Large intestine (tissue), 3 donors: Measurements from ENCODE around the gene REG1A. TPM values are rescaled to one million over a fixed set of nuclear protein-coding genes. Genes with fewer than 3 reads are reported as not detected.

Experiments used
- DNase-seq, 2 donors: peaks; one replicate each; pipeline versions ENCODE4 v3.0.0 to v3.0.0-alpha.2; 2013
- H3K27ac ChIP-seq: one replicate; pipeline ENCODE4 v1.5.1; 2013; ENCODE audit warnings: low read length
- H3K27me3 ChIP-seq: 2 replicates; pipeline ENCODE4 v1.6.1; 2013; ENCODE audit warnings: low read length; ENCODE audit not compliant: control insufficient read depth, insufficient read depth
- H3K36me3 ChIP-seq: 2 replicates; pipeline ENCODE4 v1.6.1; 2013; ENCODE audit warnings: low read length; ENCODE audit not compliant: control insufficient read depth, insufficient read depth
- H3K4me1 ChIP-seq: one replicate; pipeline ENCODE4 v1.6.1; 2013; ENCODE audit warnings: low read length; ENCODE audit not compliant: control insufficient read depth, insufficient read depth
- H3K4me3 ChIP-seq: one replicate; pipeline ENCODE4 v1.5.1; 2013; ENCODE audit warnings: low read length
- H3K9me3 ChIP-seq: one replicate; pipeline ENCODE4 v1.6.1; 2013; ENCODE audit warnings: mild to moderate bottlenecking, low read depth, low read length, moderate library complexity; ENCODE audit not compliant: control insufficient read depth
- WGBS: methylation state at CpG from one replicate; pipeline ENCODE4 v1.1.5; 2013; ENCODE audit warnings: low lambda C conversion rate; ENCODE audit not compliant: insufficient coverage; 5-methylcytosine and 5-hydroxymethylcytosine counted together
- polyA plus RNA-seq: library from polyadenylated mRNA; unstranded; fragments of 120-200 nt; gene quantifications from one replicate; pipeline ENCODE4 v1.2.1, GENCODE V29; 2013

REG1A gene
- polyA plus RNA-seq, 1 donor, result 2.5 TPM

GRCh38 chr2:79162801-79163200 is 42.5 kb downstream of the REG1A start:
- Histone ChIP-seq H3K4me1 (no peaks in the 10 kb centered on the region), H3K36me3 (no peaks in the 10 kb centered on the region), H3K4me3 (no peak overlapping the region), H3K27me3 (no peaks in the 10 kb centered on the region), H3K27ac (no peak overlapping the region), H3K9me3 (no peaks in the 10 kb centered on the region)
- no peak for DNase-seq
- 71% methylated on average over 1 of the region's 1 CpG for WGBS

GRCh38 chr2:79171348-79171958 is 51.2 kb downstream of the REG1A start:
- no peak overlapping the region for H3K27ac ChIP-seq
- peaks cover 4% of the 10 kb centered on the region for H3K9me3 ChIP-seq
- WGBS, result no CpG with 5 or more reads among the region's 2 CpGs
- H3K36me3 ChIP-seq, result no peaks in the 10 kb centered on the region
- no peak overlapping the region for H3K4me3 ChIP-seq
- H3K27me3 ChIP-seq, result no peaks in the 10 kb centered on the region
- no peaks in the 10 kb centered on the region for H3K4me1 ChIP-seq
- DNase-seq, result no peak

Other genes with a start within 250 kb of the REG1A start
- 5.0 TPM for gene REG3G, start 94.8 kb upstream of the REG1A start, polyA plus RNA-seq
- 0.24 TPM for gene REG1B, start 32.5 kb upstream of the REG1A start, polyA plus RNA-seq
- 1.4 TPM for gene REG3A, start 39.3 kb downstream of the REG1A start, polyA plus RNA-seq